ENCODE results near the gene DIP2C. TPM values are rescaled to one million over a fixed set of nuclear protein-coding genes. Genes with fewer than 3 reads are reported as not detected.

Gene DIP2C
- total and polyA plus RNA-seq, 2 donors (not counting 1 experiment from before 2014, with no cell fraction given) = 1.3 to 1.9 TPM

DNA sequence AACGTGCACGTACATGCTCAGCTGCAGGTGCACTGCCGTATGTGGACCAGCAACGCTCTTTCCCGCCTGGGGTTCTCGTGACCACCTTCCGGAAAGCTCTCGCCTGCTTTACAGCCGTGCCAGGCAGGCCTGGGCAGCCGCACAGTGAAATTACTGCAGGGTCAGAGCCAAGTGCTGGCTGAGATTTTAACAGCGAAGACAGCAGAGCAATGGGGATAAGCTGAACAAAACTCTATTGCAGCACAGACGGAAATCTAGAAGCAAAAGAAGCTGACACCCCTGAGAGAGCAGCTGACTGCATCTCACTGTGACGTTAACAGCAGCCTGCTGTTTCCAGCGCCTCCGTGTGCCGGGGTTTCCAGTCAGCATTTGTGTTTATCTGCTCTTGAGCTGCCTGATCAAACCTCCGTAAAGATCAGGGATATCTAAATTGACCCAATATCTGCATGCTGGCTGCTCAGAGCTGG lies 179.0 kb downstream of the DIP2C start:
- Mint-ChIP-seq H3K27me3 (peaks cover 20% of the 10 kb centered on the region), H3K9me3 (ENCODE audit: insufficient read depth) (no peaks in the 10 kb centered on the region), H3K27ac (no peak overlapping the region), H3K4me1 (peaks cover 19% of the 10 kb centered on the region), H3K4me3 (no peak overlapping the region)
- H3K36me3 ChIP-seq (replicated peaks in 1 of 2; ENCODE audit: control extremely low read depth in 1 of 2, control insufficient read depth in 1 of 2, extremely low read depth in 1 of 2, insufficient read depth in 2 of 2, low read length in 1 of 2) = no peaks in the 10 kb centered on the region
- no peak overlapping the region for H3K4me3 ChIP-seq (ENCODE audit: control extremely low read depth in 1 of 5, extremely low read depth in 1 of 5, insufficient read depth in 1 of 5, low read depth in 2 of 5, low read length in 4 of 5)
- no peak for ATAC-seq (ENCODE audit: low read depth)
- no peak overlapping the region for H2AFZ ChIP-seq (ENCODE audit: insufficient read depth, low read depth, low read length, poor library complexity, severe bottlenecking)
- no peak overlapping the region for H3K27ac ChIP-seq (ENCODE audit: low read length in 2 of 2)
- no peak overlapping the region for H3K9ac ChIP-seq (ENCODE audit: low read length)
- H3K4me1 ChIP-seq (ENCODE audit: control insufficient read depth in 2 of 2, insufficient read depth in 2 of 2, low read length in 2 of 2) = peaks cover 19 to 27% of the 10 kb centered on the region in 2 donors
- 85% methylated on average over 17 of the region's 17 CpGs for WGBS (ENCODE audit: insufficient coverage)
- ChIA-PET CTCF (interaction anchor here (0.6 to 2.3 kb wide), 5 partner anchors 10 to 564 kb away, joined by 3 to 7 read pairs (median 3); no protein-coding TSS in a partner anchor), POLR2A (no interaction called here)
- peaks cover 0 to 19% (median 3%) of the 10 kb centered on the region in 4 experiments for H3K27me3 ChIP-seq (replicated peaks in 1 of 4; ENCODE audit: control extremely low read depth in 1 of 4, control insufficient read depth in 3 of 4, insufficient read depth in 4 of 4, low read length in 3 of 4)
- intact Hi-C loops (cut with micrococcal nuclease) = loop anchor here (2.0 to 5.0 kb wide), 2 partner anchors 302 to 478 kb away; partner anchors contain the start of gene GTPBP4
- H4K20me1 ChIP-seq (ENCODE audit: control insufficient read depth, insufficient read depth, low read length, poor library complexity, severe bottlenecking) = no peaks in the 10 kb centered on the region
- H3K9me3 ChIP-seq (ENCODE audit: control extremely low read depth in 1 of 3, control insufficient read depth in 2 of 3, insufficient read depth in 1 of 3, low read length in 2 of 3) = peaks cover 0 to 3% (median 0%) of the 10 kb centered on the region in 3 donors
- DNase-seq = no peak
- no peak for TF ChIP-seq EZH2 (IDR thresholded peaks at IDR 0.05; ENCODE audit: borderline replicate concordance, insufficient read depth, low read depth, low read length, poor library complexity, severe bottlenecking)
- TF ChIP-seq, protein P1, sequence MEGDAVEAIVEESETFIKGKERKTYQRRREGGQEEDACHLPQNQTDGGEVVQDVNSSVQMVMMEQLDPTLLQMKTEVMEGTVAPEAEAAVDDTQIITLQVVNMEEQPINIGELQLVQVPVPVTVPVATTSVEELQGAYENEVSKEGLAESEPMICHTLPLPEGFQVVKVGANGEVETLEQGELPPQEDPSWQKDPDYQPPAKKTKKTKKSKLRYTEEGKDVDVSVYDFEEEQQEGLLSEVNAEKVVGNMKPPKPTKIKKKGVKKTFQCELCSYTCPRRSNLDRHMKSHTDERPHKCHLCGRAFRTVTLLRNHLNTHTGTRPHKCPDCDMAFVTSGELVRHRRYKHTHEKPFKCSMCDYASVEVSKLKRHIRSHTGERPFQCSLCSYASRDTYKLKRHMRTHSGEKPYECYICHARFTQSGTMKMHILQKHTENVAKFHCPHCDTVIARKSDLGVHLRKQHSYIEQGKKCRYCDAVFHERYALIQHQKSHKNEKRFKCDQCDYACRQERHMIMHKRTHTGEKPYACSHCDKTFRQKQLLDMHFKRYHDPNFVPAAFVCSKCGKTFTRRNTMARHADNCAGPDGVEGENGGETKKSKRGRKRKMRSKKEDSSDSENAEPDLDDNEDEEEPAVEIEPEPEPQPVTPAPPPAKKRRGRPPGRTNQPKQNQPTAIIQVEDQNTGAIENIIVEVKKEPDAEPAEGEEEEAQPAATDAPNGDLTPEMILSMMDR (IDR thresholded peaks at IDR 0.05) = no peak
- H3K79me2 ChIP-seq (ENCODE audit: control insufficient read depth, insufficient read depth, low read length) = no peaks in the 10 kb centered on the region
- no peak overlapping the region for H3K4me2 ChIP-seq (replicated peaks; ENCODE audit: low read depth, low read length, poor library complexity, severe bottlenecking)

DNA sequence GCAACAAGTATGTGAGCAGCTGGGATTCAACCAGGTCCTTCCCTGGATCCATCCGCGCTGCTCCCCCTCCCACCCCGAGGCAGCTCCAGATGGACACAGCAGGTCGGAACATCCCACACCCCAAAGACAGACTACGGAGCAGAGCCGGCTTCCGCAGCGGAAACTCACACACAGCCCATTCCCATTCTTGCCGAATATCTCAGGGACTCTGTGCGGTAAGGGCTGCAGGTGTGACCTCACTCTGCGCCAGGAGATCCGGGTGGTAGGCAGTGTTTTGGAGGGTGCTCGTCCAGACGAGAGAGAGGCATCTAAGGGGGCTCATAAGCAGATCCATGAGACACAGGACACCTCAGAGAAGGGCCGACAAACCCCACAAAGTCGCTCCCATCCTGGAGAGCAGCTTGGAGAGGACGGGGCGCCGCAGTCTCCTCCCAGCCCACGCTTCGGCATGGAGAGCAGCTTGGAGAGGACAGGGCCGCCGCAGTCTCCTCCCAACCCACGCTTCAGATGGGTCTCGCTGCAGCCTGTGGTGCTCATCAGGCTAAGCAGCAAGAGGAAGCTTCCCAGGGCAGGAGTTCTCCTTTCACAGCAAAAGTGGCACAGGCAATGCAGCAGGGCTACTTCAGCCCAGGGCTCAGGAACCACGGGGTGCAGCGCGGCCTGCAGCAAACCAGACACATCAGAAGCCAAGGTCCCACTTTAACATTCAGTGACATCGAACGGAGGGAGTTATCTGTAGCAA lies 179.9 kb downstream of the DIP2C start:
- H3K4me2 ChIP-seq (replicated peaks; ENCODE audit: low read depth, low read length, poor library complexity, severe bottlenecking) = no peak overlapping the region
- ATAC-seq (ENCODE audit: low read depth) (no peak), DNase-seq (no peak)
- no peaks in the 10 kb centered on the region for H4K20me1 ChIP-seq (ENCODE audit: control insufficient read depth, insufficient read depth, low read length, poor library complexity, severe bottlenecking)
- Mint-ChIP-seq H3K27ac (no peak overlapping the region), H3K4me3 (no peak overlapping the region), H3K4me1 (peaks cover 21% of the 10 kb centered on the region), H3K9me3 (ENCODE audit: insufficient read depth) (no peaks in the 10 kb centered on the region), H3K27me3 (peaks cover 20% of the 10 kb centered on the region)
- peaks cover 0 to 5% (median 0%) of the 10 kb centered on the region in 3 donors for H3K9me3 ChIP-seq (ENCODE audit: control extremely low read depth in 1 of 3, control insufficient read depth in 2 of 3, insufficient read depth in 1 of 3, low read length in 2 of 3)
- 92% methylated on average over 25 of the region's 30 CpGs for WGBS (ENCODE audit: insufficient coverage)
- no peak overlapping the region for H3K9ac ChIP-seq (ENCODE audit: low read length)
- peaks cover 0 to 19% (median 3%) of the 10 kb centered on the region in 4 experiments for H3K27me3 ChIP-seq (replicated peaks in 1 of 4; ENCODE audit: control extremely low read depth in 1 of 4, control insufficient read depth in 3 of 4, insufficient read depth in 4 of 4, low read length in 3 of 4)
- no peak overlapping the region for H3K27ac ChIP-seq (ENCODE audit: low read length in 2 of 2)
- H3K4me1 ChIP-seq (ENCODE audit: control insufficient read depth in 2 of 2, insufficient read depth in 2 of 2, low read length in 2 of 2) = peaks cover 21 to 32% of the 10 kb centered on the region in 2 donors
- no peak overlapping the region for H3K4me3 ChIP-seq (ENCODE audit: control extremely low read depth in 1 of 5, extremely low read depth in 1 of 5, insufficient read depth in 1 of 5, low read depth in 2 of 5, low read length in 4 of 5)
- no peak for TF ChIP-seq EZH2 (IDR thresholded peaks at IDR 0.05; ENCODE audit: borderline replicate concordance, insufficient read depth, low read depth, low read length, poor library complexity, severe bottlenecking)
- TF ChIP-seq, protein P1 (IDR thresholded peaks at IDR 0.05) = no peak
- ChIA-PET POLR2A (no interaction called here), CTCF (interaction anchor here (1.3 to 2.3 kb wide), 3 partner anchors 9 to 565 kb away, joined by 3 to 7 read pairs (median 4); no protein-coding TSS in a partner anchor)
- no peaks in the 10 kb centered on the region for H3K79me2 ChIP-seq (ENCODE audit: control insufficient read depth, insufficient read depth, low read length)
- H2AFZ ChIP-seq (ENCODE audit: insufficient read depth, low read depth, low read length, poor library complexity, severe bottlenecking) = no peak overlapping the region
- intact Hi-C loops (cut with micrococcal nuclease) = loop anchor here (2.0 to 5.0 kb wide), 2 partner anchors 303 to 479 kb away; partner anchors contain the start of gene GTPBP4
- H3K36me3 ChIP-seq (replicated peaks in 1 of 2; ENCODE audit: control extremely low read depth in 1 of 2, control insufficient read depth in 1 of 2, extremely low read depth in 1 of 2, insufficient read depth in 2 of 2, low read length in 1 of 2) = no peaks in the 10 kb centered on the region
